SH-SY5Y (cell line): ENCODE measurements around the gene PCSK5.

Experiments used
- GATA2 ChIP-seq: IDR thresholded peaks from 2 replicates; pipeline ENCODE4 v1.6.1; 2011; ENCODE audit warnings: mild to moderate bottlenecking, low read depth, low read length
- GATA3 ChIP-seq: IDR thresholded peaks from 2 replicates; pipeline ENCODE4 v1.6.1; 2011; ENCODE audit warnings: low read depth, mild to moderate bottlenecking, low read length, moderate library complexity

DNA sequence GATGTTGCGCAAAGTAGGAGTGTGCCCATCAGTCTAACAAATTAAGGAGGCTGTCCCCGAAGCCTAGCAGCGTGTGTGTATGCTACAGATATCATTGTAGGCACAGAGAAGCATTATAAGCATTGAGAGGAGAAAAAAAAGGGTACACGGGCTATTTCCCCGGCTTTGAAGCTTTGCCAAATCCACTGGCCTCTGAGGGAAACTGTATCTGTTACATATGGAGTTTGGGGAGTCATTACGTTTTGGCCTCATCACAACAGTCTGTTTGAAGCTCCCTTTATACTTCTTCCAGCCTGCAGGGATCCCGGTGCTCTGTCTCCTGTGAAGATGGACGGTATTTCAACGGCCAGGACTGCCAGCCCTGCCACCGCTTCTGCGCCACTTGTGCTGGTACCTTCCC lies 297.8 kb downstream of the PCSK5 start:
- TF ChIP-seq GATA2 (no peak), GATA3 (no peak)
